HepG2 (cell line): Measurements from ENCODE around the gene MYO1B. TPM values are rescaled to one million over a fixed set of nuclear protein-coding genes. Genes with fewer than 3 reads are reported as not detected.

Source experiments
- ATAC-seq: fragments of 200-7000 bp; cut with Tn5 transposase; 3 replicates; pipeline ENCODE4 v1.9.1; 2020; ENCODE audit warnings: mild to moderate bottlenecking, moderate library complexity
- BruUV-seq: library from RNA; stranded (reverse); fragments of 400-500 nt; replicated peaks from 2 replicates; lab custom pipeline; 2021; lab: Mats Ljungman, UMichigan
- CTCF ChIA-PET: fragments of 300-600 bp; formaldehyde crosslinking; extraction: SDS; loops from one replicate; lab custom pipeline; 2021; ENCODE audit warnings: low total read pairs, inconsistent platforms, low intra/inter-chr PET ratio; lab: Yijun Ruan, JAX
- POLR2A ChIA-PET: fragments of 350-600 bp; sonication (Branson Sonifier 250); formaldehyde crosslinking; loops from one replicate; lab custom pipeline; 2020; ENCODE audit warnings: antibody characterized with exemption, inconsistent platforms; lab: Yijun Ruan, JAX
- DNase-seq: peaks from one replicate; pipeline ENCODE4 v3.0.0-alpha.2; 2015; ENCODE audit warnings: low spot score
- FAIRE-seq: peaks from 3 replicates; lab custom pipeline; 2011; peaks lifted over from hg19 to GRCh38; lab: Jason Lieb, UNC
- H2AFZ ChIP-seq: one replicate; pipeline ENCODE4 v1.6.1; 2011; ENCODE audit warnings: low read length, inconsistent platforms
- H3K27ac ChIP-seq: fragments of 300-600 bp; 3 replicates; pipeline ENCODE4 v1.8.0; 2011; ENCODE audit warnings: mixed run types, mild to moderate bottlenecking, mixed read lengths, low read length, inconsistent platforms; ENCODE audit not compliant: insufficient read depth; ENCODE audit errors: extremely low read length
- H3K27me3 ChIP-seq, 2 experiments: fragments of 200-600 bp in 1 of 2; 2 replicates in 1 of 2; 3 replicates in 1 of 2; pipeline versions ENCODE4 v1.6.0 to v1.8.0; 2011; ENCODE audit warnings: low read length in 2 of 2, mild to moderate bottlenecking in 2 of 2, moderate library complexity in 2 of 2, inconsistent platforms in 1 of 2; ENCODE audit not compliant: insufficient read depth in 2 of 2, control insufficient read depth in 1 of 2
- H3K36me3 ChIP-seq, 2 experiments: fragments of 200-600 bp in 1 of 2; replicated peaks in 1 of 2; 2 replicates in 1 of 2; 3 replicates in 1 of 2; pipeline versions ENCODE4 v1.5.1 to v1.8.0; 2011; ENCODE audit warnings: low read length in 2 of 2, inconsistent platforms in 1 of 2; ENCODE audit not compliant: insufficient read depth in 2 of 2, control insufficient read depth in 1 of 2
- H3K4me1 ChIP-seq: 2 replicates; pipeline ENCODE4 v1.5.1; 2012; ENCODE audit warnings: low read length, inconsistent platforms; ENCODE audit not compliant: insufficient read depth
- H3K4me2 ChIP-seq: 2 replicates; pipeline ENCODE4 v1.6.0; 2011; ENCODE audit warnings: low read depth, low read length, inconsistent platforms
- H3K4me3 ChIP-seq, 3 experiments: fragments of 200-600 bp in 1 of 3; sonication (generic), shearing (Covaris generic) in 1 of 3; replicated peaks in 1 of 3; 2 replicates each; pipeline ENCODE4 v1.5.1; 2011 to 2016; ENCODE audit warnings: low read length in 3 of 3, inconsistent platforms in 2 of 3, low read depth in 2 of 3, mild to moderate bottlenecking in 2 of 3, control low read depth in 1 of 3, mixed read lengths in 1 of 3; ENCODE audit not compliant: insufficient read depth in 1 of 3
- H3K79me2 ChIP-seq: one replicate; pipeline ENCODE4 v1.6.1; 2011; ENCODE audit warnings: low read length, inconsistent platforms; ENCODE audit not compliant: insufficient read depth
- H3K9ac ChIP-seq: 2 replicates; pipeline ENCODE4 v1.6.0; 2011; ENCODE audit warnings: mild to moderate bottlenecking, low read depth, low read length, inconsistent platforms; ENCODE audit not compliant: insufficient read depth
- H3K9me3 ChIP-seq: 2 replicates; pipeline ENCODE4 v1.5.1; 2012; ENCODE audit warnings: mild to moderate bottlenecking, low read length
- H4K20me1 ChIP-seq: 2 replicates; pipeline ENCODE4 v1.6.0; 2011; ENCODE audit warnings: inconsistent platforms, mild to moderate bottlenecking, low read length, moderate library complexity; ENCODE audit not compliant: insufficient read depth
- AHDC1 ChIP-seq: sonication (generic); formaldehyde crosslinking; IDR thresholded peaks from 2 replicates; pipeline ENCODE4 v1.5.1; 2020; ENCODE audit warnings: mild to moderate bottlenecking, missing genetic modification reagents, borderline replicate concordance
- CAMTA2 ChIP-seq: sonication (generic); formaldehyde crosslinking; IDR thresholded peaks from 2 replicates; pipeline ENCODE4 v1.4.0; 2020; ENCODE audit warnings: mild to moderate bottlenecking, missing genetic modification reagents, borderline replicate concordance
- HDAC1 ChIP-seq: sonication (generic); formaldehyde crosslinking; IDR thresholded peaks from 2 replicates; pipeline ENCODE4 v1.5.1; 2020; ENCODE audit warnings: mild to moderate bottlenecking, missing genetic modification reagents
- KAT2B ChIP-seq: fragments of 150-350 bp; IDR thresholded peaks from 2 replicates; pipeline ENCODE4 v1.6.1; 2014; ENCODE audit warnings: low read depth, low read length, borderline replicate concordance
- PAXIP1 ChIP-seq: sonication (generic); formaldehyde crosslinking; conservative IDR thresholded peaks from 2 replicates; pipeline ENCODE4 v1.4.0; 2020; ENCODE audit warnings: mild to moderate bottlenecking, missing genetic modification reagents, moderate library complexity
- RBFOX2 ChIP-seq: fragments of 200-400 bp; formaldehyde crosslinking; IDR thresholded peaks from 2 replicates; pipeline ENCODE4 v1.6.1; 2017; ENCODE audit warnings: low read depth, mild to moderate bottlenecking, low read length
- SOX6 ChIP-seq, 2 experiments: fragments of 450-650 bp in 1 of 2; sonication (generic) in 1 of 2; formaldehyde crosslinking in 1 of 2; IDR thresholded peaks; 2 replicates each; pipeline versions ENCODE4 v1.4.0 to v1.6.1; 2017 to 2020; ENCODE audit warnings: antibody characterized with exemption in 1 of 2, mild to moderate bottlenecking in 1 of 2, missing genetic modification reagents in 1 of 2
- ZFP90 ChIP-seq: sonication (generic); formaldehyde crosslinking; IDR thresholded peaks from 2 replicates; pipeline ENCODE4 v1.8.0; 2022; ENCODE audit warnings: missing genetic modification reagents, mild to moderate bottlenecking, inconsistent platforms, borderline replicate concordance
- ZNF329 ChIP-seq: sonication (generic); formaldehyde crosslinking; IDR thresholded peaks from 2 replicates; pipeline ENCODE4 v1.9.0; 2021; ENCODE audit warnings: low read depth, mild to moderate bottlenecking, missing genetic modification reagents
- ZNF33A ChIP-seq: sonication (generic); formaldehyde crosslinking; IDR thresholded peaks from 2 replicates; pipeline ENCODE4 v1.5.1; 2020; ENCODE audit warnings: missing genetic modification reagents, mild to moderate bottlenecking, moderate library complexity, borderline replicate concordance
- ZNF350 ChIP-seq: sonication (generic); formaldehyde crosslinking; IDR thresholded peaks from 2 replicates; pipeline ENCODE4 v1.4.0; 2020; ENCODE audit warnings: mild to moderate bottlenecking, low read depth, missing genetic modification reagents, borderline replicate concordance
- ZNF501 ChIP-seq: sonication (generic); formaldehyde crosslinking; IDR thresholded peaks from 2 replicates; pipeline ENCODE4 v1.5.1; 2020; ENCODE audit warnings: mild to moderate bottlenecking, moderate library complexity, missing genetic modification reagents
- WGBS: methylation state at CpG from one replicate; pipeline ENCODE4 v1.1.6; 2017; ENCODE audit warnings: low lambda C conversion rate; 5-methylcytosine and 5-hydroxymethylcytosine counted together
- in situ Hi-C: cut with HindIII; loops from 2 replicates; pipeline ENCODE4 v1.10.0; 2017; ENCODE audit warnings: low pct_unique_long_range_greater_than_20kb; ENCODE audit not compliant: extremely low pct_ligation_motif_present
- intact Hi-C: fragments of 100-400 bp; cut with micrococcal nuclease; formaldehyde crosslinking; loops from one replicate; pipeline ENCODE4 v1.10.0; 2022; ENCODE audit not compliant: unreplicated experiment
- polyA plus RNA-seq, 8 experiments: library from polyadenylated mRNA; depleted of rRNA in 3 of 8; stranded (reverse) in 7 of 8; unstranded in 1 of 8; fragments of >200 nt; fragmentation: Illumina TruSeq in 4 of 8; extraction: Trizol in 4 of 8; gene quantifications; 2 replicates each; pipeline versions ENCODE4 v1.2.1 to v1.2.3, GENCODE V29; 2011 to 2016; ENCODE audit warnings: low read depth in 4 of 8, missing spikeins in 1 of 8, mixed read lengths in 1 of 8; ENCODE audit not compliant: insufficient read depth in 1 of 8
- total RNA-seq, 5 experiments: library from RNA; depleted of rRNA; stranded (reverse); fragments of >200 nt; fragmentation: Illumina TruSeq; extraction: Trizol; gene quantifications; 2 replicates each; pipeline ENCODE4 v1.2.3, GENCODE V29; 2016; ENCODE audit warnings: low read depth in 1 of 5

The MYO1B gene
- total and polyA plus RNA-seq, 2 of the 13 experiments (the other 11 are each of a cell fraction or from before 2014, with no cell fraction given), result 36.9 to 89.8 TPM

- TF ChIP-seq KAT2B (peak; percentile 51; the same call in 1 of the 2 replicates), PAXIP1 (CRISPR knock-in tag) (peak; percentile 78), SOX6 (IDR thresholded peaks at IDR 0.05) (no peak), SOX6 (CRISPR knock-in tag; IDR thresholded peaks at IDR 0.05) (peak; percentile 91)
Observed at GRCh38 chr2:191439481-191439880, 194.3 kb downstream of the MYO1B start (continued).

DNA sequence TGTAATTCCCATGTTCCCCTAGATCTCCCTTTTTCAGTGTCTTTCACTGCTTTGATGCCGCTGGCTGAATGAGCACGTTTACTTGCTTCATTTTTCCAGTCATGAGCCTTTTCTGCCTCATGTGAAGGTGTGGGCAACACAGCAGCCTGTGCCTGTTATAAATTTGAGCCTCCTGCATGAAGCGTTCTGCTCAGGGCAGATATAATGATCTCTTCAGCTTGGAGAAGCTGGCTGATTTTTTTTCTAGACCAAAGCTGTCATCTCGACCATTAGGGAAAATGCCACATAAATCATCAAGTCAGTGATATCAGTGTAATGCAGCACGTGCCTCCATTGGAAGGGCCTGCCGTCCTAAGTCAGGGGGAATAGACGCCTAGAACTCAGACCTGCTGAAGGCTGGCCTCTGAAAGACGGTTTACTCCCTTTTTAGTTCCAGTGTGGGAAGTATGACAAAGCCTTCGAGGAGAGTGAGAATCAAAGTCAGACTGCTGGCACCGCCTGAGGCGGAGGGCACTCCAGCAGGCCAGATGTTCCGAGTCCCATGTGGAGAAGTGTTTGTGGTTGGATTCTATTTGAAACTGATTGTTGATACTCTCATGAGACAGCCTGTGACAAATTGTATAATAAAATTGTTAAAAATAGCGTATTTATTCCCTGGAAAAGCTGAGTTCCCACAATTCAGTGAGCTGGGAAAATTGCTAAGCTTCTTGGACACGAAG is 196.5 kb downstream of the MYO1B start:
- no peak overlapping the region for H3K9ac ChIP-seq
- in situ Hi-C loops, result no loop called here
- no peaks in the 10 kb centered on the region for H3K9me3 ChIP-seq
- H4K20me1 ChIP-seq, result no peaks in the 10 kb centered on the region
- no peaks in the 10 kb centered on the region for H3K36me3 ChIP-seq
- no peak for DNase-seq
- H3K27me3 ChIP-seq, result peaks cover 0 to 11% of the 10 kb centered on the region in 2 experiments; a peak in 1 of 5 replicates
- H3K79me2 ChIP-seq, result no peaks in the 10 kb centered on the region
- H3K4me3 ChIP-seq, result no peak overlapping the region
- peaks cover 31% of the 10 kb centered on the region for H3K4me1 ChIP-seq
- H3K4me2 ChIP-seq, result peak overlapping the region; percentile 43
- ChIA-PET CTCF (no interaction called here), POLR2A (no interaction called here)
- no TSS peak for BruUV-seq
- peak overlapping the region; percentile 71 for H2AFZ ChIP-seq
- no peak overlapping the region for H3K27ac ChIP-seq
- FAIRE-seq, result no peak
- intact Hi-C loops, result no loop called here
- peak; percentile 50 for ATAC-seq
- 32% methylated on average over 14 of the region's 14 CpGs for WGBS
- TF ChIP-seq ZNF329 (CRISPR knock-in tag) (no peak), ZNF33A (0 out of 2 replicates have a peak, but pooled peaks have one; percentile 32), RBFOX2 (no peak), AHDC1 (CRISPR knock-in tag) (0 out of 2 replicates have a peak, but pooled peaks have one; percentile 17), HDAC1 (0 out of 2 replicates have a peak, but pooled peaks have one; percentile 19), CAMTA2 (CRISPR knock-in tag) (0 out of 2 replicates have a peak, but pooled peaks have one; percentile 24), ZNF350 (CRISPR knock-in tag) (0 out of 2 replicates have a peak, but pooled peaks have one; percentile 8), ZFP90 (CRISPR knock-in tag) (no peak), ZNF501 (CRISPR knock-in tag) (peak; percentile 24; the same call in 1 of the 2 replicates)
